Stimulated activated CD4-positive, alpha-beta T cell treated with anti-CD3 and anti-CD28 coated beads, TNF-alpha, amount 100 ng/mL, for 1 hour (primary cell): ENCODE data around the gene C15orf62.

Source experiments
- DNase-seq, 3 donors: peaks; one replicate each; pipeline ENCODE4 v3.0.0-alpha.2; 2020; ENCODE audit warnings: low read depth in 3 of 3, low spot score in 1 of 3

C15orf62 gene

GRCh38 chr15:40808861-40809450 lies 39.2 kb downstream of the C15orf62 start:
- no peak for DNase-seq

GRCh38 chr15:40812721-40813425 lies 43.1 kb downstream of the C15orf62 start:
- DNase-seq = no peak

- DNase-seq = no peak
These were observed 45.4 kb downstream of the C15orf62 start for GRCh38 chr15:40815042-40815698.

- no peak for DNase-seq
These were observed 49.3 kb downstream of the C15orf62 start for GRCh38 chr15:40819048-40819447.

- no peak for DNase-seq
These were observed 51.4 kb downstream of the C15orf62 start for GRCh38 chr15:40821195-40821594.
